NCI-H82 (cell line): ENCODE results near the gene PRR35.

ENCODE experiments used
- DNase-seq: peaks from one replicate; lab custom pipeline; 2025; lab: John Stamatoyannopoulos, UW

Gene PRR35

DNA sequence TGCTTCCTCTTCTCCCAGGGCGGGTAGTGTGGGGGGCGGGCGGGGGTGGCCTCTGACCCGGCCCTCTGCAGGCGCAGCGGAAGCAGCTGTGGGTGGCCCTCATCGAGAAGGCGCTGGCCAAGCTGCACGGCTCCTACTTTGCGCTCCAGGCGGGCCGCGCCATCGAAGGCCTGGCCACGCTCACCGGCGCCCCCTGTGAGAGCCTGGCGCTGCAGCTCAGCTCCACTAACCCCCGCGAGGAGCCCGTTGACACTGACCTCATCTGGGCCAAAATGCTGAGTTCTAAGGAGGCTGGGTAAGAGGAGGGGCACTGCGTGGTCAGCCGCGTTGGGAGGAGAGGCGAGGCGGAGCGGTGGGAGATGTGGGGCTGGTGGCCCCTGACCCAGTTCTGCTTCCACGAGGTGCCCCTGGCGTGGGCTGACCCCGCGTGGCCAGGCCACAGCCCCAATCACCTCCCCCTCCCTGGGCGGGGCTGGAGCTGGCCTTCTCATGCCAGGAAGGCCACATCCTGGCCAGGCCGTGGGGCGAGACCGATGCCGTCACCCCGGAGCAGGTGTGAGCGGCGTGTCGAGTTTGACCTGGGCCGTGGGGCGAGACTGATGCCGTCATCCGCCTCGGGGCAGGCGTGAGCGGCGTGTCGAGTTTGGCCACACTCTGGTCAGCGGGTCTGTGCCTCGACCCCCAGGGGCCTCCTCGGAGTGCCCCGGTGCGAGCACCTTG is 10.5 kb upstream of the PRR35 start:
- DNase-seq: no peak

- no peak for DNase-seq
Measured at GRCh38 chr16:551210-551609, 9.0 kb upstream of the PRR35 start.

DNA sequence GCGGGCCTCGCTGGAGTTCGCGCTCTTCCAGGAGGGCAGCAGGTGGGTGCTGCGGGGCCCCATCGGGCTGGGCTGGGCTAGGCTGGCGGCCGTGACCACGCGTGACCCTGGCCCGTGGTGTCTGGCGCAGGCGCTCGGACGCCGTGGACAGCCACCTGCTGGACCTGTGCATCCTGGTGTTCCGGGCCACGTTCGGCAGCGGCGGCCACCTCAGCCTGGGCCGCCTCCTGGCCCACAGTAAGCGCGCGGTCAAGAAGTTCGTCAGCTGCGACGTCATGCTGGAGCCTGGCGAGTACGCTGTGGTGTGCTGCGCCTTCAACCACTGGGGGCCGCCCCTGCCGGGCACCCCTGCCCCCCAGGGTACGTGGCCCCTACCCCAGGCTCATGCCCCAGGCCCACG is 8.0 kb upstream of the PRR35 start:
- DNase-seq: no peak

GRCh38 chr16:553601-554296 is 6.4 kb upstream of the PRR35 start:
- DNase-seq: no peak

DNA sequence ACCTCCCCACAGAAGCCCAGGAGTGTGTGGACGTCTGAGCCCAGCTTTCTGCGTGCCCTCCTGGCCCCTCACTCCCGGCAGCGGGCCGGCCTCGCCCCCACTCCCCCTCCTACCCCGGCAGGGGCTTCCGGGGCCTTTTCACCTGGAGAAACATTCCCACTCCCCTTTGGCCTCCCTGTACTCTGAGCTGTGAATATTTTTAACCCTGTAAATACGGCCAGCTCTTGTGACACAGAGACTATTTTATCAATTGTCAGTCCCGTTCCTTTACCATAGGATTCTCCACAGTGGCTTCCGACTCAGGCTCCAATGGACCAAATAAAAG is 5.9 kb upstream of the PRR35 start:
- no peak for DNase-seq

DNA sequence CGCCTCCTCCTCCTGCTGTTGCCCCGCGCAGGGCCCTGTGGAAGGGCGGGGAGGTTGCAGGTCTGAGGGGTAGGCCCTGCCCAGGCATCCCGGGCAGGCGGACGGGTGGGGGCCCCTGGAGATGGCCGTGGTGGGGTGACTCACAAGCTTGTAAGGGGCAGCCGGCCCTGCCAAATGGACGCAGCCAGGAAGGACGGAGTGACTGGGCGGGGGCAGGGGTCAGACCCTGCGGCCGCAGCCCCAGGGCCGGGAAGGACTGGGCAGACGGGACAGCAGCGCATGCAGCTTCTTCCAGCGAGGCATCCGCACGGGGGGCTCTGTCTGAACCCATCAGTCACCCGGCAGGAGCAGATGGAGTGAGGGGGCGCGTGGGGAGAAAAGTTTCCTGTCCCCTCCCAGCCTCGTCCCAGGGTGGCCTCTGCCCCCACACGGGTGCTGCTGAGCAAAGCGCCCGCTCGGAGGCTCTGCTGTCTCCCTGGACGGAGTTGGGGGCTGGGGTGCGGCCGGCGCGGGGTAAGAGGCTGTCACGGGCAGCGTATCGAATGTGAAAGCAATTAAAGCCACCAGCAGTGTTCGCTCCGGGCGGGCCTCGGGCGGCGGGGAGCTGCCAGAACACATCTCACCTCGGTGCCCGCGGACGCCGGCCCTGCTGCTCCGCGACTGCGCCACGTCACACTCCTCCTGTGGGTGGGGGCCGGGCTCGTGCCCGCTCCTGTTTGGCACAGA is 5.4 kb upstream of the PRR35 start:
- peak; percentile 23 for DNase-seq

GRCh38 chr16:555528-556473 is 4.4 kb upstream of the PRR35 start:
- peak; percentile 55 for DNase-seq

GRCh38 chr16:556474-557173 is 3.6 kb upstream of the PRR35 start:
- peak; percentile 35 for DNase-seq

GRCh38 chr16:557463-558297 is 2.5 kb upstream of the PRR35 start:
- DNase-seq: no peak

- DNase-seq: no peak
Measured at GRCh38 chr16:558298-559020, 1.7 kb upstream of the PRR35 start.

GRCh38 chr16:559021-559380 is 1.2 kb upstream of the PRR35 start:
- DNase-seq: no peak

GRCh38 chr16:559411-560203 is 587 bp upstream of the PRR35 start:
- DNase-seq: no peak

DNA sequence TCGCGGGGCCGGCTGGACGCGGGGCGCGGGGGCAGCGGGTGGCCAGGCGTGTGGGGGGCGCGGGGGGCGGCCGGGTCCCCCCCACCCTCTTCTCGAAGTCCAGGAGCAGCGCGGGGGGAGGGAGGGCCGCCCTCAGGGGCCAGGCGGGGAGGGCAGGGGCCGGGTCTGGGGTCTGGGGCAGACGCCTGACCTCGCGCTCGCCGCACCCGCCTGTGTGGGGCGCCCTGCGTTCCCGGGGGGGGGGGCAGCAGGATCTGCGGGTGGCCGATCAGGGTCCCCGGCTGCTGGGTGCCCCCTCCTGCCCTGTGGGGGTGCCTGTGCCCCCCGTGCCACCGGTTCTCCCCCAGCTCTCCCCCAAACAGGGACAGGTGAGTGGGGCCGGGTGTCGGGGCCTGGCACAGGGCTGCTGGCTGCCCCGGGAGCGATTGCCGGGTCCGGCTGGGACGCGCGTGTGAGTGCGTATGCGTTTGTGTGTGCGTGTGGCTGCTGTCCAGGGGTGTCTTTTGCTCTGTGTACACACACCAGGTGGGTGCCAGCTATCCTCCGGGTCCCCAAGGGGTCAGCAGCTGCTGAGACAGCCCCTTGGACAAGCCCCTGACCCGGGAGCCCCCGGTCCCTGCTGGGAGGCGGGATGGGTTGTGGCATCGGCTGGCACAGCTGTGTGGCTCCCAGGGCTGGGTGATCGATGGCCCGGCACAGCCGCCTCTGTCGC is 663 bp downstream of the PRR35 start:
- DNase-seq: no peak

GRCh38 chr16:561413-561794 is 1.2 kb downstream of the PRR35 start:
- no peak for DNase-seq

DNA sequence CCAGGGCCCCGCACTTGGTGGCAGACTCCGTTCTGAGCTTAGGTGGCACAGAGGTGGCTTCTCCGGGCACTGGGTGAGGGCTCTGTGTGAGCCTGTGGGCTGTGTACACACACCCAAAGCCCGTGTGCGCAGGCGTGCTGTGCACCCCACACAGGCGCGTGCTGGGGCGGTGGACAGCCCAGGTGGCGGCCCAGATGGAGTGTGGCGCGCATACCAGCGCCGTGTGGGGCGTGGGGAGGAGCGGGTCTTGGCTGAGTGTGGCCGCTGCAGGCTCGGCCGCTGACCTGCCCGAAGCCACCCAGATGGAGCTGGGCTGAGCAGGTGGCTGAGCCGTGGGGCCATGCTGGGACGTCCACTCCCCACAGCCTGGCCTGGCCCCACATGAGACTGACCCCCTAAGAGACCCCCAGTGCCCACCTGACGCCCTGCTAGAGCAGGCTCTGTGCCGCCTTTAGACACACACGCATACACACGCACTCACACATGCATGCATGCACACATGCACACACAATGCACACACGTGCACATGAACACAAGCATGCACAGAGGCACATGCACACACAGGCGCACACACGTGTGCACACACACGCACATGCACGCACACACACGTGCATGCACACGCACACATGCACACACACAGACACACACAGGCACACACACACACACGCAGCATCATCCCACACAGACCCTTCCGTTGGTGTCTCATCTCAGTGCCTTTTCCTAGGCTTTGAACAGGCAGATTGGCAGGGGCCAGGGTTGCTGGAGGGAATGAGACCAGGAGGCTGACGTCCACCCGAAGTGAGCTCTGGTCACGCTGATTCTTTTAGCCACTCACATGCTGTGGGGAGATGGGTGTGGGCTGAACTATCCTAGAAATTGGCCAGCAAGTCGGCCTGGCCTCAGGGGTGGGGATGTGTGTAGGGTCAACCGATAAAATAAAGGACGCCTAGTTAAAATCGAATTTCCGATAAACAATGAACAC is 2.1 kb downstream of the PRR35 start:
- peak; percentile 28 for DNase-seq

- no peak for DNase-seq
Measured at GRCh38 chr16:563072-563644, 3.0 kb downstream of the PRR35 start.
